WERI-Rb-1 (cell line): ENCODE data around the gene SHISAL2A.

Experiments
- DNase-seq: peaks from one replicate; pipeline ENCODE4 v3.0.0-alpha.2; 2020
- H3K27ac ChIP-seq: fragments of 250-450 bp; sonication (Bioruptor Pico); 2 replicates; pipeline ENCODE4 v1.5.1; 2020; ENCODE audit warnings: mild to moderate bottlenecking, moderate library complexity
- H3K27me3 ChIP-seq: fragments of 250-450 bp; sonication (Bioruptor Pico); 2 replicates; pipeline ENCODE4 v1.5.1; 2021; ENCODE audit warnings: mild to moderate bottlenecking, low read depth, moderate library complexity; ENCODE audit not compliant: insufficient read depth, severe bottlenecking
- H3K36me3 ChIP-seq: fragments of 250-450 bp; sonication (Bioruptor Pico); 2 replicates; pipeline ENCODE4 v1.5.1; 2020; ENCODE audit warnings: mild to moderate bottlenecking, moderate library complexity
- H3K4me3 ChIP-seq: 2 replicates; pipeline ENCODE4 v1.5.1; 2011; ENCODE audit warnings: low read depth, mild to moderate bottlenecking, control low read depth, low read length
- H3K9me3 ChIP-seq: fragments of 250-450 bp; sonication (Bioruptor Pico); 2 replicates; pipeline ENCODE4 v1.5.1; 2021; ENCODE audit warnings: mild to moderate bottlenecking, moderate library complexity; ENCODE audit not compliant: severe bottlenecking
- TF ChIP-seq, protein P1 (sequence below): IDR thresholded peaks from 2 replicates; pipeline ENCODE4 v1.5.1; 2011; ENCODE audit warnings: low read depth, mild to moderate bottlenecking, control low read depth, inconsistent platforms, low read length

SHISAL2A gene

GRCh38 chr1:52668711-52669110 is 35.7 kb downstream of the SHISAL2A start:
- Histone ChIP-seq H3K27ac (no peak overlapping the region), H3K36me3 (no peaks in the 10 kb centered on the region), H3K4me3 (no peak overlapping the region), H3K9me3 (no peaks in the 10 kb centered on the region), H3K27me3 (no peaks in the 10 kb centered on the region)
- TF ChIP-seq, protein P1, sequence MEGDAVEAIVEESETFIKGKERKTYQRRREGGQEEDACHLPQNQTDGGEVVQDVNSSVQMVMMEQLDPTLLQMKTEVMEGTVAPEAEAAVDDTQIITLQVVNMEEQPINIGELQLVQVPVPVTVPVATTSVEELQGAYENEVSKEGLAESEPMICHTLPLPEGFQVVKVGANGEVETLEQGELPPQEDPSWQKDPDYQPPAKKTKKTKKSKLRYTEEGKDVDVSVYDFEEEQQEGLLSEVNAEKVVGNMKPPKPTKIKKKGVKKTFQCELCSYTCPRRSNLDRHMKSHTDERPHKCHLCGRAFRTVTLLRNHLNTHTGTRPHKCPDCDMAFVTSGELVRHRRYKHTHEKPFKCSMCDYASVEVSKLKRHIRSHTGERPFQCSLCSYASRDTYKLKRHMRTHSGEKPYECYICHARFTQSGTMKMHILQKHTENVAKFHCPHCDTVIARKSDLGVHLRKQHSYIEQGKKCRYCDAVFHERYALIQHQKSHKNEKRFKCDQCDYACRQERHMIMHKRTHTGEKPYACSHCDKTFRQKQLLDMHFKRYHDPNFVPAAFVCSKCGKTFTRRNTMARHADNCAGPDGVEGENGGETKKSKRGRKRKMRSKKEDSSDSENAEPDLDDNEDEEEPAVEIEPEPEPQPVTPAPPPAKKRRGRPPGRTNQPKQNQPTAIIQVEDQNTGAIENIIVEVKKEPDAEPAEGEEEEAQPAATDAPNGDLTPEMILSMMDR, result no peak
- no peak for DNase-seq

DNA sequence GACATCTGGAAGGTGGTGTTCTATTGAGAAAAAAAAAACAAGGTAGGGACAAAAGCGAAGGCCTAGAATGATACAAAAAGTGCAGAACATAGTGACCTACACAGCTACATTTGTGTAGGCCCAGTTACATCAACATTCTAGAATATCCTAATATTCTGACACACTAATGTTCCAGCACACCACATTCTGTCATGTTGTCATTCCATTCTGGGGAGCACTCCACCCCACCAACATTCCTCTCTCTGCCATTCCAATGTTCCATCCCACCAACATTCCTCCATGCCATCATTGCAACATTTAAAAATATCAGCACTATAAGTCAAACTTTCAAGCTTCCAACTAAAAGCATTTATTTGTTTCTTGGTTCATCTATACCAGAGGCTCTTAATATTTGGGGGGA is 36.7 kb downstream of the SHISAL2A start:
- Histone ChIP-seq H3K36me3 (no peaks in the 10 kb centered on the region), H3K27ac (no peak overlapping the region), H3K27me3 (no peaks in the 10 kb centered on the region), H3K4me3 (no peak overlapping the region), H3K9me3 (no peaks in the 10 kb centered on the region)
- TF ChIP-seq, protein P1, result no peak
- no peak for DNase-seq

GRCh38 chr1:52670604-52671003 is 37.6 kb downstream of the SHISAL2A start:
- no peaks in the 10 kb centered on the region for H3K27me3 ChIP-seq
- no peaks in the 10 kb centered on the region for H3K9me3 ChIP-seq
- TF ChIP-seq, protein P1, result no peak
- DNase-seq, result no peak
- no peaks in the 10 kb centered on the region for H3K36me3 ChIP-seq
- H3K27ac ChIP-seq, result no peak overlapping the region
- no peak overlapping the region for H3K4me3 ChIP-seq

DNA sequence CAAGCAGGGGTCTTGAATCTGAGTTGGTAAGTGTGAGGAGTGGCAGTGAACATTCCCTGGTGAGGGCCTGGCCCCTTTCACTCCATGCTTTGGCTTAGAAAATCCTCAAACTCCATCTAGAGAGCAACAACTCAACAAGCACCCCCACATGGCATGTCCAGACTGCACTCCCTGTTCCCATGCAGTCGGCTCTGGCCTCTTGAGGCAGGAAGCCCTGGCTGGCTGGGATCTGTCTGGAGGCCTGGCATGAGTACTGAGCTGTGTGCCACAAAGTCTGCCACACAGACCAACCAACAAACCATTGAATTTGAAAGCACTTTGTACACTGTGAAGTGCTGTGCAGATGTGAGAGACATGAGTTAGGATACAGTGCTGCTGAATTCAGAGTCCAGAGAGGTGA is 40.0 kb downstream of the SHISAL2A start:
- no peak for DNase-seq
- Histone ChIP-seq H3K27ac (no peak overlapping the region), H3K9me3 (no peaks in the 10 kb centered on the region), H3K4me3 (no peak overlapping the region), H3K36me3 (no peaks in the 10 kb centered on the region), H3K27me3 (no peaks in the 10 kb centered on the region)
- TF ChIP-seq, protein P1, result no peak

DNA sequence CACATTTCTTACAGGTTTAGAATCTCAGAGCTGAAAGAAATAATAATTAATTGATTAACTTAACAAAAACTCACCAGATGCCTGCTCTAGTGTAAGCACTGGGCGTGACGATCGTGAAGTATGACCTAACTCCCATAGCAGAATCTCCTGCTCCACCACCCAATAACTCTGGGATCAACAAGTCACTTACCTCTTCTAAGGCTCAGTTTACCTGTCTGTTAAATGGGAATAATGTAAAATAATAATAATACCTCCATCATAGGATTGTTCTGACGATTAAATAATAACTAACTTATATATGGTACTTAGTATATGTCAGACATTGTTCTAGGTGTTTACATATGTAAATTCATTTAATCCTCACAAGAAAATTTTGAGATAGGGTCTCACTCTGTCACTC is 40.5 kb downstream of the SHISAL2A start:
- H3K4me3 ChIP-seq, result no peak overlapping the region
- no peaks in the 10 kb centered on the region for H3K36me3 ChIP-seq
- H3K27ac ChIP-seq, result no peak overlapping the region
- H3K9me3 ChIP-seq, result no peaks in the 10 kb centered on the region
- DNase-seq, result no peak
- TF ChIP-seq, protein P1, result no peak
- no peaks in the 10 kb centered on the region for H3K27me3 ChIP-seq
